Common myeloid progenitor, CD34-positive (primary cell): ENCODE data around the gene FAM168A.

ENCODE experiments used
- CTCF ChIA-PET: fragments of 350-600 bp; sonication (Branson Sonifier 250); formaldehyde crosslinking; loops from one replicate; lab custom pipeline; 2021; ENCODE audit warnings: antibody characterized with exemption; lab: Charles Lee
- POLR2A ChIA-PET: fragments of 350-600 bp; sonication (Branson Sonifier 250); formaldehyde crosslinking; loops from one replicate; lab custom pipeline; 2021; ENCODE audit warnings: antibody characterized with exemption; lab: Charles Lee
- DNase-seq, 3 donors: peaks; one replicate each; pipeline versions ENCODE4 v3.0.0 to v3.0.0-alpha.2; 2013
- H3K27ac ChIP-seq, 2 experiments: 1 replicate in 1 of 2; 2 replicates in 1 of 2; pipeline ENCODE4 v1.7.0; 2013; ENCODE audit warnings: inconsistent platforms in 2 of 2, low read length in 2 of 2, mild to moderate bottlenecking in 2 of 2, low read depth in 1 of 2, moderate library complexity in 1 of 2; ENCODE audit not compliant: severe bottlenecking in 2 of 2, insufficient read depth in 1 of 2, poor library complexity in 1 of 2
- H3K27me3 ChIP-seq, 5 experiments: replicated peaks in 2 of 5; 1 replicate in 3 of 5; 2 replicates in 2 of 5; pipeline versions ENCODE4 v1.6.1 to v1.7.0; 2013; ENCODE audit warnings: low read length in 4 of 5, mild to moderate bottlenecking in 2 of 5, moderate library complexity in 2 of 5, inconsistent platforms in 1 of 5; ENCODE audit not compliant: insufficient read depth in 5 of 5, control insufficient read depth in 4 of 5
- H3K36me3 ChIP-seq, 4 experiments: 1 replicate in 2 of 4; 2 replicates in 2 of 4; pipeline versions ENCODE4 v1.6.1 to v1.7.0; 2013; ENCODE audit warnings: low read length in 3 of 4, control low read depth in 1 of 4, mild to moderate bottlenecking in 1 of 4; ENCODE audit not compliant: control insufficient read depth in 4 of 4, insufficient read depth in 4 of 4
- H3K4me1 ChIP-seq, 4 experiments: 1 replicate in 3 of 4; 2 replicates in 1 of 4; pipeline versions ENCODE4 v1.6.1 to v1.7.1; 2013; ENCODE audit warnings: low read length in 3 of 4, mild to moderate bottlenecking in 3 of 4, control low read depth in 1 of 4, inconsistent platforms in 1 of 4, moderate library complexity in 1 of 4; ENCODE audit not compliant: control insufficient read depth in 4 of 4, insufficient read depth in 4 of 4; ENCODE audit errors: control extremely low read depth in 1 of 4
- H3K4me3 ChIP-seq, 7 experiments: 1 replicate in 4 of 7; 2 replicates in 3 of 7; pipeline versions ENCODE4 v1.5.1 to v1.7.0; 2013; ENCODE audit warnings: mild to moderate bottlenecking in 7 of 7, low read length in 6 of 7, moderate library complexity in 6 of 7, inconsistent platforms in 2 of 7, low read depth in 2 of 7, control low read depth in 1 of 7; ENCODE audit not compliant: insufficient read depth in 4 of 7, control insufficient read depth in 1 of 7; ENCODE audit errors: extremely low read depth in 1 of 7
- H3K9me3 ChIP-seq, 5 experiments: 1 replicate in 4 of 5; 2 replicates in 1 of 5; pipeline versions ENCODE4 v1.6.1 to v1.7.1; 2013; ENCODE audit warnings: low read length in 4 of 5, mild to moderate bottlenecking in 2 of 5, inconsistent platforms in 1 of 5, low read depth in 1 of 5, moderate library complexity in 1 of 5; ENCODE audit not compliant: control insufficient read depth in 4 of 5, insufficient read depth in 2 of 5; ENCODE audit errors: control extremely low read depth in 1 of 5
- WGBS: methylation state at CpG from one replicate; pipeline ENCODE4 v1.1.5; 2013; ENCODE audit not compliant: insufficient coverage; 5-methylcytosine and 5-hydroxymethylcytosine counted together

The FAM168A gene

GRCh38 chr11:73404048-73404447, 193.9 kb downstream of the FAM168A start:
- ChIA-PET POLR2A (interaction anchor here (0.8 kb wide), 1 partner anchor 19 kb away, joined by 3 read pairs; no protein-coding TSS in a partner anchor), CTCF (interaction anchor here (0.9 to 19.4 kb wide), 10 partner anchors 10 to 259 kb away, joined by 3 to 348 read pairs (median 7); no protein-coding TSS in a partner anchor)
- Histone ChIP-seq H3K36me3 (peaks cover 10 to 48% (median 24%) of the 10 kb centered on the region in 4 experiments), H3K27me3 (no peaks in the 10 kb centered on the region), H3K4me1 (peaks cover 0 to 5% (median 1%) of the 10 kb centered on the region in 4 experiments), H3K4me3 (no peak overlapping the region), H3K27ac (no peak overlapping the region), H3K9me3 (no peaks in the 10 kb centered on the region)
- DNase-seq: peak; percentile 58 to 80 (median 77)
- 31% methylated on average over 3 of the region's 4 CpGs for WGBS

- Histone ChIP-seq H3K36me3 (peaks cover 10 to 46% (median 22%) of the 10 kb centered on the region in 4 experiments), H3K4me3 (no peak overlapping the region), H3K4me1 (peaks cover 0 to 8% (median 1%) of the 10 kb centered on the region in 4 experiments), H3K9me3 (no peaks in the 10 kb centered on the region), H3K27ac (no peak overlapping the region), H3K27me3 (no peaks in the 10 kb centered on the region)
- CTCF ChIA-PET: interaction anchor here (0.7 to 19.4 kb wide), 15 partner anchors 10 to 527 kb away, joined by 3 to 348 read pairs (median 5); no protein-coding TSS in a partner anchor
- DNase-seq: no peak
- POLR2A ChIA-PET: interaction anchor here (0.8 kb wide), 1 partner anchor 18 kb away, joined by 3 read pairs; no protein-coding TSS in a partner anchor
- 92% methylated on average over 4 of the region's 5 CpGs for WGBS
Observed at GRCh38 chr11:73403541-73403940, 194.4 kb downstream of the FAM168A start.

GRCh38 chr11:73402834-73403185, 195.1 kb downstream of the FAM168A start:
- POLR2A ChIA-PET: no interaction called here
- no peak overlapping the region for H3K4me3 ChIP-seq
- H3K36me3 ChIP-seq: peaks cover 8 to 49% (median 25%) of the 10 kb centered on the region in 4 experiments
- no peaks in the 10 kb centered on the region for H3K9me3 ChIP-seq
- no peak overlapping the region for H3K27ac ChIP-seq
- H3K27me3 ChIP-seq: no peaks in the 10 kb centered on the region
- peak; percentile 42 to 74 (median 72) for DNase-seq
- no CpG with 5 or more reads among the region's 1 CpG for WGBS
- peaks cover 0 to 9% (median 1%) of the 10 kb centered on the region in 4 experiments for H3K4me1 ChIP-seq
- CTCF ChIA-PET: interaction anchor here (0.7 to 19.4 kb wide), 15 partner anchors 10 to 528 kb away, joined by 3 to 348 read pairs (median 6); no protein-coding TSS in a partner anchor

GRCh38 chr11:73401924-73402833, 195.7 kb downstream of the FAM168A start:
- ChIA-PET CTCF (interaction anchor here (0.8 to 19.4 kb wide), 15 partner anchors 9 to 454 kb away, joined by 3 to 348 read pairs (median 6); no protein-coding TSS in a partner anchor), POLR2A (no interaction called here)
- H3K36me3 ChIP-seq: peaks cover 4 to 50% (median 25%) of the 10 kb centered on the region in 4 experiments
- WGBS: 96% methylated on average over 11 of the region's 15 CpGs
- DNase-seq: no peak
- no peaks in the 10 kb centered on the region for H3K9me3 ChIP-seq
- H3K27ac ChIP-seq: no peak overlapping the region
- H3K4me1 ChIP-seq: peaks cover 0 to 9% (median 1%) of the 10 kb centered on the region in 4 experiments
- no peak overlapping the region for H3K4me3 ChIP-seq
- H3K27me3 ChIP-seq: no peaks in the 10 kb centered on the region

- CTCF ChIA-PET: interaction anchor here (0.8 to 19.4 kb wide), 11 partner anchors 12 to 261 kb away, joined by 3 to 348 read pairs (median 6); no protein-coding TSS in a partner anchor
- POLR2A ChIA-PET: no interaction called here
- H3K36me3 ChIP-seq: peaks cover 4 to 50% (median 25%) of the 10 kb centered on the region in 4 experiments
- H3K27ac ChIP-seq: no peak overlapping the region
- H3K27me3 ChIP-seq: no peaks in the 10 kb centered on the region
- peaks cover 0 to 9% (median 1%) of the 10 kb centered on the region in 4 experiments for H3K4me1 ChIP-seq
- WGBS: 100% methylated on average over 3 of the region's 3 CpGs
- no peak overlapping the region for H3K4me3 ChIP-seq
- no peak for DNase-seq
- H3K9me3 ChIP-seq: no peaks in the 10 kb centered on the region
Observed at GRCh38 chr11:73401217-73401923, 196.5 kb downstream of the FAM168A start.

GRCh38 chr11:73400293-73400692, 197.6 kb downstream of the FAM168A start:
- Histone ChIP-seq H3K9me3 (no peaks in the 10 kb centered on the region), H3K4me3 (no peak overlapping the region), H3K27me3 (no peaks in the 10 kb centered on the region), H3K27ac (no peak overlapping the region), H3K36me3 (peaks cover 0 to 52% (median 25%) of the 10 kb centered on the region in 4 experiments), H3K4me1 (peaks cover 0 to 9% (median 1%) of the 10 kb centered on the region in 4 experiments)
- ChIA-PET CTCF (interaction anchor here (0.8 to 19.4 kb wide), 14 partner anchors 8 to 262 kb away, joined by 3 to 348 read pairs (median 3); no protein-coding TSS in a partner anchor), POLR2A (interaction anchor here (1.7 kb wide), 1 partner anchor 260 kb away, joined by 8 read pairs; no protein-coding TSS in a partner anchor)
- 94% methylated on average over 6 of the region's 6 CpGs for WGBS
- no peak for DNase-seq
